DND-41 (cell line): ENCODE data around the gene TLNRD1.
"Not testable (repeated sequence)": the region's sequence is repeated elsewhere in the genome, so short reads cannot be mapped to it uniquely, and the experiment has no call there.

ENCODE experiments used
- ATAC-seq: fragments of 200-7000 bp; cut with Tn5 transposase; 3 replicates; pipeline ENCODE4 v1.9.1; 2021; ENCODE audit warnings: low read depth; ENCODE audit not compliant: insufficient read depth
- DNase-seq: peaks from one replicate; pipeline ENCODE4 v3.0.0-alpha.2; 2020
- H2AFZ ChIP-seq: 2 replicates; pipeline ENCODE4 v1.6.0; 2012; ENCODE audit warnings: low read depth, low read length
- H3K27ac ChIP-seq: 2 replicates; pipeline ENCODE4 v1.5.1; 2012; ENCODE audit warnings: low read length, inconsistent platforms
- H3K27me3 ChIP-seq: fragments of 200-600 bp; sonication (generic); 2 replicates; pipeline ENCODE4 v1.6.0; 2012; ENCODE audit warnings: low read length, mild to moderate bottlenecking, inconsistent platforms; ENCODE audit not compliant: insufficient read depth, poor library complexity
- H3K36me3 ChIP-seq: 2 replicates; pipeline ENCODE4 v1.5.1; 2012; ENCODE audit warnings: low read length, inconsistent platforms; ENCODE audit not compliant: insufficient read depth
- H3K4me1 ChIP-seq: 2 replicates; pipeline ENCODE4 v1.5.1; 2012; ENCODE audit warnings: mild to moderate bottlenecking, low read length; ENCODE audit not compliant: insufficient read depth
- H3K4me2 ChIP-seq: 2 replicates; pipeline ENCODE4 v1.6.0; 2012; ENCODE audit warnings: mild to moderate bottlenecking, moderate library complexity, low read length, inconsistent platforms; ENCODE audit not compliant: insufficient read depth
- H3K4me3 ChIP-seq, 2 experiments: fragments of 200-600 bp in 1 of 2; shearing (Covaris generic) in 1 of 2; 2 replicates each; pipeline ENCODE4 v1.5.1; 2012 to 2016; ENCODE audit warnings: inconsistent platforms in 2 of 2, low read length in 2 of 2, mild to moderate bottlenecking in 2 of 2, low read depth in 1 of 2, moderate library complexity in 1 of 2
- H3K79me2 ChIP-seq: 2 replicates; pipeline ENCODE4 v1.6.0; 2012; ENCODE audit warnings: low read length, inconsistent platforms; ENCODE audit not compliant: insufficient read depth
- H3K9ac ChIP-seq: 2 replicates; pipeline ENCODE4 v1.6.0; 2012; ENCODE audit warnings: low read depth, mild to moderate bottlenecking, inconsistent platforms, low read length, moderate library complexity
- H3K9me3 ChIP-seq: 2 replicates; pipeline ENCODE4 v1.5.1; 2012; ENCODE audit warnings: low read length, moderate library complexity, mild to moderate bottlenecking, inconsistent platforms; ENCODE audit not compliant: insufficient read depth, severe bottlenecking
- H4K20me1 ChIP-seq: 2 replicates; pipeline ENCODE4 v1.6.0; 2012; ENCODE audit warnings: low read length; ENCODE audit not compliant: insufficient read depth
- EZH2 ChIP-seq: IDR thresholded peaks from 3 replicates; pipeline ENCODE4 v1.6.1; 2012; ENCODE audit warnings: borderline replicate concordance, low read depth, mild to moderate bottlenecking, moderate library complexity, low read length, inconsistent platforms; ENCODE audit not compliant: severe bottlenecking
- TF ChIP-seq, protein P1 (sequence below): IDR thresholded peaks from 2 replicates; pipeline ENCODE4 v1.5.1; 2012; ENCODE audit warnings: borderline replicate concordance, low read length, moderate library complexity, mild to moderate bottlenecking; ENCODE audit not compliant: poor library complexity, severe bottlenecking; ENCODE audit errors: extremely low read depth

The TLNRD1 gene

DNA sequence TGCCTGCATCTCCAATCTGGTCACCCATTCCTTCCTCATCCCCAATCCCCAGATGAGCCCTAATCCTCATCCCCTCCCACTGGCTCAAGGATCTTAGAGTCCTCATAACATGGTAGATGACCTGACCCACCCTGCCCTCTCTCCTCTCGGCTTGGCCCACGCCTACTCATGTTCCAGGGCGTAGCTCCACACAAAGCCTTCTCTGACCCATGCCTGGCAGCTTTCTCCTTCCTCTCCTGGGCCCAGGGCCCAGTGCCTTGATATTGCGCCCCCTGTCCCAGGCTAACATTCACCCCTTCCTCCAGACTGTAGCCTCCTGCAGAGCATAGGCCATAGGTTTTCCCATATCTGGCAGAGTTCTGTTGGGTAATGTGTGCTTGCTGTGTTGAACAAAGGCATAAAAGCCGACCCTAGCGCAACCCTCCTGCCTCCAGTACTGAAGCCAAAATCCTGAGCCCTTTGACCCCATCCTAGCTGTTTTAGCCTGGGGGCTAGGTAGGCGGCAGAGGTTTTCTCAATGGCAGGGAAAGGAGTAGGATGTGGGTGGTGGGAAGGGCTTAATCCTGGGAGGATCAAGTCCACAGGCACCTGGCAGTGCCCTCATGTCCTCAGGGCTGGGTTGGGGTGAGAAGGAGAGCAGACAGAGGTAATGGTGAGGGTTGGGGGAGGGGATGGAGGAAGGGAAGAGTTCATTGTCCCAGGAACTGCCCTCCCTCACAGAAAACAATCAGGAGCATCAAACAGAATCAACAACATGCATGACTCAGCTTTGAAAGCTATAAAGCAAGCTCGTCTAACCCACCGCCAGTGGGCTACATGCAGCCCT lies 46.6 kb upstream of the TLNRD1 start:
- Histone ChIP-seq H2AFZ (no peak overlapping the region), H3K9me3 (no peaks in the 10 kb centered on the region), H3K79me2 (no peaks in the 10 kb centered on the region), H3K27me3 (no peaks in the 10 kb centered on the region), H4K20me1 (no peaks in the 10 kb centered on the region), H3K4me3 (no peak overlapping the region), H3K4me2 (no peak overlapping the region), H3K9ac (no peak overlapping the region), H3K27ac (no peak overlapping the region), H3K4me1 (no peaks in the 10 kb centered on the region; the same call in 1 of the 2 replicates), H3K36me3 (peaks cover 17% of the 10 kb centered on the region)
- ATAC-seq: no peak
- DNase-seq: no peak
- TF ChIP-seq, protein P1, sequence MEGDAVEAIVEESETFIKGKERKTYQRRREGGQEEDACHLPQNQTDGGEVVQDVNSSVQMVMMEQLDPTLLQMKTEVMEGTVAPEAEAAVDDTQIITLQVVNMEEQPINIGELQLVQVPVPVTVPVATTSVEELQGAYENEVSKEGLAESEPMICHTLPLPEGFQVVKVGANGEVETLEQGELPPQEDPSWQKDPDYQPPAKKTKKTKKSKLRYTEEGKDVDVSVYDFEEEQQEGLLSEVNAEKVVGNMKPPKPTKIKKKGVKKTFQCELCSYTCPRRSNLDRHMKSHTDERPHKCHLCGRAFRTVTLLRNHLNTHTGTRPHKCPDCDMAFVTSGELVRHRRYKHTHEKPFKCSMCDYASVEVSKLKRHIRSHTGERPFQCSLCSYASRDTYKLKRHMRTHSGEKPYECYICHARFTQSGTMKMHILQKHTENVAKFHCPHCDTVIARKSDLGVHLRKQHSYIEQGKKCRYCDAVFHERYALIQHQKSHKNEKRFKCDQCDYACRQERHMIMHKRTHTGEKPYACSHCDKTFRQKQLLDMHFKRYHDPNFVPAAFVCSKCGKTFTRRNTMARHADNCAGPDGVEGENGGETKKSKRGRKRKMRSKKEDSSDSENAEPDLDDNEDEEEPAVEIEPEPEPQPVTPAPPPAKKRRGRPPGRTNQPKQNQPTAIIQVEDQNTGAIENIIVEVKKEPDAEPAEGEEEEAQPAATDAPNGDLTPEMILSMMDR: no peak
- no peak for TF ChIP-seq EZH2

DNA sequence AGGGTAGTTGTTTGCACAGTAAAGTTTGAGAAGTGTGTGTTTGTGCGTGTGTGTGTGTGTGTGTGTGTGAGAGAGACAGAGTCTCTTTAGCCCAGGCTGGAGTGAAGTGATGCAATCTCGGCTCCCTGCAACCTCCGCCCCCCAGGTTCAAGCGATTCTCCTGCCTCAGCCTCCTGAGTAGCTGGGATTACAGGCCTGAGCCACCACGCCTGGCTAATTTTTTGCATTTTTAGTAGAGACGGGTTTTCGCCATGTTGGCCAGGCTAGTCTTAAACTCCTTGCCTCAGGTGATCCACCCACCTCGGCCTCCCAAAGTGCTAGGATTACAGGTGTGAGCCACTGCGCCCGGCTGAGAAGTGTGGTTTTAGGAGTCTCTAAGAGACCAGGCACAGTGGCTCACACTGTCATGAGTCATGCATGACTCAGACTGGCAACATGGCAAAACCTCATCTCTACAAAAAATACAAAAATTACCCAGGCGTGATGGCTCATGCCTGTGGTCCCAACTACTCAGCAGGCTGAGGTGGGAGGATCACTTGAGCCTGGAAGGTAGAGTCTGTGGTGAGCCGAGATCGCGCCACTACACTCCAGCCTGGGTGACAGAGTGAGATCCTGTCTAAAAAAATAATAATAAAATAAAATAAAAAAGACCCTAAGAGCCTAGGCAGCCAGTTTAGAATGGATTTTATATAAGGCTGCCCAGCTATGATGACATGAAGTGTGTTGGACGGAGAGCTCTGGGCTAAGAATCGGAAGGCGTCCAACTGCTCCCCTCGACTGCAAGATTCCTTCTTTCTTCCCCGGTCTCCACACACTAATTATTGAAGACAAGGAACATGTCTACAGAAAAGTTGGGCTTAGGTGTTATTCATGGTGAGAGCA lies 44.9 kb upstream of the TLNRD1 start:
- not testable (repeated sequence) for H3K4me1 ChIP-seq, H3K27ac ChIP-seq, H3K27me3 ChIP-seq, H3K4me2 ChIP-seq, H2AFZ ChIP-seq, H3K79me2 ChIP-seq, H3K4me3 ChIP-seq, H3K9me3 ChIP-seq, H4K20me1 ChIP-seq, H3K9ac ChIP-seq
- DNase-seq (peak; percentile 18), ATAC-seq (peak; percentile 67)
- peaks cover 14% of the 10 kb centered on the region; the same call in 1 of the 2 replicates for H3K36me3 ChIP-seq

DNA sequence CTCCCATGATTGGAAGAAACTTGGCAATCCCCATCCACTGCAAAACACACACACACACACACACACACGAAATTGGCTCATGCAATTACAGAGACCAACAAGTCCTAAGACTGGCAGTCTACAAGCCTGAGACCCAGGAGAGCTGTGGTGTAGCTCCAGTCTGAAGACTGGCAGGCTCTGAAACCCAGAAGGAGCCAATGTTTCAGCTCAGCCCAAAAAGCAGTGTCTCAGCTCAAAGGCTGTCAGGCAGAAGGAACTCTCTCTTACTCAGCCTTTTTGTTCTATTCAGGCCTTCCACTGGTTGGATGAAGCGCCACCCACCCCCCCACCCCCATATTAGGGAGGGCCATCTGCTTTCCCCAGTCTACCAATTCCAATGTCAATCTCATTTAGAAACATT lies 43.2 kb upstream of the TLNRD1 start:
- DNase-seq (no peak), ATAC-seq (no peak)
- H3K27ac ChIP-seq: no peak overlapping the region
- no peaks in the 10 kb centered on the region for H3K9me3 ChIP-seq
- H3K79me2 ChIP-seq: no peaks in the 10 kb centered on the region
- H4K20me1 ChIP-seq: no peaks in the 10 kb centered on the region
- no peaks in the 10 kb centered on the region for H3K4me1 ChIP-seq
- no peak overlapping the region for H3K4me3 ChIP-seq
- peaks cover 5% of the 10 kb centered on the region; the same call in 1 of the 2 replicates for H3K36me3 ChIP-seq
- no peak overlapping the region for H3K4me2 ChIP-seq
- H3K27me3 ChIP-seq: no peaks in the 10 kb centered on the region
- TF ChIP-seq, protein P1: no peak
- TF ChIP-seq EZH2: no peak
- no peak overlapping the region for H2AFZ ChIP-seq
- H3K9ac ChIP-seq: no peak overlapping the region

DNA sequence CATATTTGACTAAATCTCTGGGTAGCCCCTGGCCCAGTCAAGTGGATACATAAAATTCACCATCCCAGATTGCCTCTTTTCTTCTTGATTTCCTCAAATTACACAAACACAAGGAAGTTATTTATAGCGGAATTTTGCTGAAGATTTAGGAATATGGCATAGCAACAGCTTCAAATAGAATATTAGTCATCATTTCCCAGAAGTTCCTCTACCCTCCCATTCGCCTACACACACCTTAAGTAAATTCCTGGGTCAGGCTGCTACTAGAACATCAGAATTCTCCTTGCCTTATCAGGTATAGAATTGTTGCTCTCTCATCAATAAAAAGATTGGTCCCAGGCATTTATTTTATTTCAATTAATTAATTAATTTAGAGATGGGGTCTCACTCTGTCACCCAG lies 42.7 kb upstream of the TLNRD1 start:
- ATAC-seq (no peak), DNase-seq (no peak)
- no peak overlapping the region for H3K4me2 ChIP-seq
- H3K9me3 ChIP-seq: no peaks in the 10 kb centered on the region
- no peak overlapping the region for H3K4me3 ChIP-seq
- TF ChIP-seq EZH2: no peak
- TF ChIP-seq, protein P1: no peak
- no peaks in the 10 kb centered on the region for H3K27me3 ChIP-seq
- no peaks in the 10 kb centered on the region for H3K79me2 ChIP-seq
- no peaks in the 10 kb centered on the region for H4K20me1 ChIP-seq
- H3K9ac ChIP-seq: no peak overlapping the region
- H3K27ac ChIP-seq: no peak overlapping the region
- H3K36me3 ChIP-seq: peaks cover 5% of the 10 kb centered on the region; the same call in 1 of the 2 replicates
- H2AFZ ChIP-seq: no peak overlapping the region
- H3K4me1 ChIP-seq: no peaks in the 10 kb centered on the region
